Limb (tissue), 2 donors: ENCODE data around the gene ZNF79.

Experiments used
- DNase-seq, 2 donors: peaks; one replicate each; pipeline ENCODE4 v3.0.0-alpha.2; 2016; ENCODE audit errors: extremely low spot score in 2 of 2

Gene ZNF79

GRCh38 chr9:127423934-127424675 is at the start of gene ZNF79:
Gene ZNF79, plus strand, starts transcription at chr9:127424382. Its CDS starts 406 bp downstream, at chr9:127424788.
- DNase-seq, result peak; percentile 93 to 95

- DNase-seq, result no peak
Observed at GRCh38 chr9:127380479-127380878, 43.7 kb upstream of the ZNF79 start.

GRCh38 chr9:127382541-127382940 is 41.6 kb upstream of the ZNF79 start:
- DNase-seq, result no peak

- DNase-seq, result no peak
Observed at GRCh38 chr9:127384016-127384730, 40.0 kb upstream of the ZNF79 start.

GRCh38 chr9:127384901-127385300 is 39.3 kb upstream of the ZNF79 start:
- no peak for DNase-seq

GRCh38 chr9:127386249-127386648 is 37.9 kb upstream of the ZNF79 start:
- DNase-seq, result no peak

- no peak for DNase-seq
Observed at GRCh38 chr9:127386981-127387380, 37.2 kb upstream of the ZNF79 start.

- peak; percentile 69 to 70 for DNase-seq
Observed at GRCh38 chr9:127388037-127388855, 35.9 kb upstream of the ZNF79 start.

GRCh38 chr9:127388856-127389238 is 35.3 kb upstream of the ZNF79 start:
- DNase-seq, result no peak

- no peak for DNase-seq
Observed at GRCh38 chr9:127389381-127390247, 34.6 kb upstream of the ZNF79 start.

GRCh38 chr9:127390248-127390545 is 34.0 kb upstream of the ZNF79 start:
- no peak for DNase-seq

GRCh38 chr9:127390563-127390962 is 33.6 kb upstream of the ZNF79 start:
- no peak for DNase-seq

GRCh38 chr9:127392166-127392565 is 32.0 kb upstream of the ZNF79 start:
- no peak for DNase-seq

GRCh38 chr9:127392976-127393375 is 31.2 kb upstream of the ZNF79 start:
- DNase-seq, result no peak

GRCh38 chr9:127393645-127394044 is 30.5 kb upstream of the ZNF79 start:
- no peak for DNase-seq

- no peak for DNase-seq
Observed at GRCh38 chr9:127395497-127396252, 28.5 kb upstream of the ZNF79 start.

- DNase-seq, result no peak
Observed at GRCh38 chr9:127396253-127396807, 27.9 kb upstream of the ZNF79 start.

- DNase-seq, result peak; percentile 99 to 100
Observed at GRCh38 chr9:127396808-127397645, 27.2 kb upstream of the ZNF79 start, which contains the start of gene SLC2A8. Gene SLC2A8, plus strand, starts transcription at chr9:127397169. Its CDS starts 62 bp downstream, at chr9:127397231.

GRCh38 chr9:127397646-127398274 is 26.4 kb upstream of the ZNF79 start:
- DNase-seq, result peak in 1 of 2 donors; percentile 71
